CD4-positive, alpha-beta T cell treated with Interferon gamma for 1 hour (primary cell): Measurements from ENCODE around the gene DBF4B.
"Not testable (repeated sequence)": the region's sequence is repeated elsewhere in the genome, so short reads cannot be mapped to it uniquely, and the experiment has no call there.

Source experiments
- DNase-seq: peaks from one replicate; pipeline ENCODE4 v3.0.0-alpha.2; 2020

The DBF4B gene, protein sequence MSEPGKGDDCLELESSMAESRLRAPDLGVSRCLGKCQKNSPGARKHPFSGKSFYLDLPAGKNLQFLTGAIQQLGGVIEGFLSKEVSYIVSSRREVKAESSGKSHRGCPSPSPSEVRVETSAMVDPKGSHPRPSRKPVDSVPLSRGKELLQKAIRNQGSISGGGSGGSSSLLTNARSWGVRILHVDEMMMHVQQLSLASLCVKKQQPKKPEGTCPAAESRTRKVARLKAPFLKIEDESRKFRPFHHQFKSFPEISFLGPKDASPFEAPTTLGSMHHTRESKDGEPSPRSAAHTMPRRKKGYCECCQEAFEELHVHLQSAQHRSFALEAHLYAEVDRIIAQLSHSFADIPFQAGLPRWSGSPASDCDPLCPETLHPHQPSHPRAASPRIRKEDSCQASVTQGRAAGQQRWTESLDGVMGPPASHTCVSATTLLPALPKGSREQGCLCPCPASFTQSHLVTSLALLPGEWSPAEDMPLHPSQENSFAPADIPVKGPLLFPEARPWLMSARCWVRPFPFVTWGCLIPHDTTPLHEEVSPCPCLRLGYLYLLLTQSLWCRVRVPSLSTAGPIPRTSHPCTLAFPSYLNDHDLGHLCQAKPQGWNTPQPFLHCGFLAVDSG

DNA sequence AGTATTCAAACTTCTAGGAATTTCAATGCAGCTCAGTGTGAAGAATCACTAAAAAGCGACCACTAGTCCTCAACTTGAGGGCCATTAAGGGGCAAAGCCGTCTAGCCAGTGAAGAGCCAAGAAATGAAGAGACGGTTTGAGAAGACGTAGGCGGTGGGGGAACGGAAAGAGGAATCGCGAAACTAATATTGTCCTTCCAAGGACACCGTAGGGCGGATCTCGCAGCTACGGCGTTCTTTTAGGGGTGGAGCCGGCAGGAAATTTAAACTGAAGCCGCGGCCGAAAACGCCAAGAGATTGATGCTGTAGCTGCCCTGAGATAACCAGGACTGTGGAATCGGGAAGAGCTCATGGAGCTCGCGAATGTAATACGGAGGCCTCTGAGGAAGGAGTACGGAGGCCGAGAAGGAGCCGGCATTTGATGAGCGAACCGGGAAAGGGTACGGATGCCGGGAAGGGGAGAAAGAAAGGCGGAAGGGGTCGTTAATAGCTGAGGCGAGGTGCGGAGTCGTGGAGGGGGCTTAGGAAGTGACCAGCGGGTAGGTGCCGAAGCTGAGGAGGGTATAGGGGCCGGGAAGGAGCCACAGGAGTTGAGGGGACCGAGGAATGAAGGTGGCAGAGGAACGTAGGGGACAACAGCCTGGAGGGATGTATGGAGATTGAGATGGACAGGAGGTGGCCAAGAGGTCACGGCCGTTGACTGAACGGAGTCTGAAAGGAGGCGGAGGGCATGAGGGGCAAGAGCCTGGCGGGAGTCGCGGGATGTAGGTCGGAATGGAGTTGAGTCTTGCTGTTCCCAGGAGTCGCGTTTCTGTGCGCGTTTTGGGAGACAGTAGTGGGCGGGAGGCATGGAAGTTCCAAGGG lies at the start of gene DBF4B:
TSS of gene DBF4B (plus strand) at position 265 of the 863 bp plus-strand sequence. CDS start at position 421, 156 bp downstream.
- peak; percentile 81 for DNase-seq

DNA sequence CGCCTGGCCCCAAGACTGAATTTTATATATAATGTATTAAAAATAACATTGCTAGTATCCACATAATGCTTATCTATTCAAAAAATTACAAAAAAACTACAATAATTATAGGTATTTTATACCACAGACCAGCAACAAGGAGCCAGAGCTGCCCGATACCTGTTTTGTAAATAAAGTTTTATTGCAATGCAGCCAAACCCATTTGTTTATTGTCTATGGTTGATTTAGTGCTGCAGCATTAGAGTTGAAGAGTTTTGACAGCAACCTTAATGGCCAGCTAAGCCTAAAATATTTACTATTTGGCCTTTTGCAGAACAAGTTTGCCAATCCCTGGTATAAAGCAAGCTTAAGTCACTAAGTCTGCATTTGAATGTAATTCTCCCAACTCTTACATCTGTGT lies 46.6 kb upstream of the DBF4B start:
- DNase-seq: no peak

DNA sequence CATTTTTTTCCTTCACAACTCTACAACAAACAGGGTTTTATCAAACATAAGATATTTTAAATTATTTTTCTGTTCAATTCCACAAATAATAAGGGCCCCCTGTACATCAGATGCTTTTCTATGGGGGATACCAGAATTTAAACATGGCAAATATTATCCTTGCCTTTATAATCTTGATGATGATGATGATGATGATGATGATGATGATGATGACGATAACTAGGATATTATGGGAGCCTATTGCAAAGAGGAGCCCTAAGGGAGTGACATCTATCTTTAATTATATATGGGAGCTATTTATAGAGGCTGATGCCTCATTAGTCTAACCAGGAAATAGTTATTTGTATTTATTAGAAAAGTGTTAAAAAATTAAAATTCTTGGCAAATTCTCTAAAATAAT lies 45.4 kb upstream of the DBF4B start:
- DNase-seq: no peak

DNA sequence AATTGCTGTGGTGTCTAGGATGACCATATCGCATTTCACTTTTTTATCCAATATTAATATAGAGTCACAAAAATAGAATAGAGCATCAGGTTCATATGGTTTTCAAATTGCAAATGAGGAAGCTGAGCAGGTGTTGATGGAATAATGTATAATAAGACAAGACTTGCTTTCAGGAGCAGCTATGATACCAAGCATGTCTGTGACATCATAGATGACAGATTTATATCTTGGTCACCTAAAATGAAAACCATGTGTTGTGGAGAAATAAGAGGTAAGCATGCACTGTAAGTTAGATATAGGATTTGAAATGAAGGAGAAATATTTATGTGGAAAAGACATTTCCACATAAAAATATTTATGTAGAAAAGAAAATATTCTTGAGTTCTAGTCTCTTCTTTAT lies 43.6 kb upstream of the DBF4B start:
- no peak for DNase-seq

DNA sequence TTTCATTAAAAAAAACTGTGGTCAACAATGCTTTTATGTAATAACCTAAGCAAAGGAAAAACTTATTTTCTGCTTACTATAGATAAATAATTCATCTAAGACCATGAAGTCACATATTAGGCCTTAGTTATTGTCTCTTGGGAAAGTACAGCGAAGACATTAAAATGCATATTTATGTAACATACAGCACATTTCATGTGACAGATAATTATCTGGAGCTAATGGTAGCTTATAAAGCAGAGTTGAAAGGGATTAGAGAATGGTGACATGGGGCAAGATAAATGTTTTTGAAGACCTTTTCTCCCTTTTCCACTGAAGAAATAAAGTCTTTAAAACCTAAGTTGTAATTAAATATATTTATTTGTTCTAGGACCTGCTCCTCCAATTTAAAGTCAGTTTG lies 42.5 kb upstream of the DBF4B start:
- no peak for DNase-seq

DNA sequence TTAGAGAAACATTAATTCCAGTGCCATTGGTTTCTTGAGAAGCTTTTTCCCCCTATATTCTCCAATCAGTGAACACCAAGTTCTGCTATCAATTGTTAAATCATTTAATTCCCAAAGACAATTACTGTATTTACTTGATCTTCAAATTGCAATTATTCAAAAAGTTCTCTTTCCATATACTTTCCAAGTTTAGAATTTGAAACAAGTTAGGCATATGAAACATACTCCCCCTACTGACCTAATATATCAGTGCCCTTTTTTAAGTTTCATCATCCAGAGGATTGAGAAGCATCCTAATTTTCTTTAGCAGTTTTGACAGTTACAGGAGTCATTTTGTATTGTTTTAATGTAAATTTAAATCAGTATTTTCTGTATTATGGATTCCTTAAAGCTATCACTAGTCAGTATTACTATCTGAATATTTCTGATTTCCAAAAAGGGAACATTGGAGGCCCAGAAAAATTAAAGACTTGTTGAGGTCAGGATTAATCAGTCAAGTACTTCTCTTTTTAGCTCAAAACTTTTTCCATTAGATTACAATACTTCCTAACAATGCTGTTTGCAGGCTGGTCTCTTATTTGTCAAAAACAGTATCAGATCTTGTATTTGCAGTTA lies 35.9 kb upstream of the DBF4B start:
- no peak for DNase-seq

DNA sequence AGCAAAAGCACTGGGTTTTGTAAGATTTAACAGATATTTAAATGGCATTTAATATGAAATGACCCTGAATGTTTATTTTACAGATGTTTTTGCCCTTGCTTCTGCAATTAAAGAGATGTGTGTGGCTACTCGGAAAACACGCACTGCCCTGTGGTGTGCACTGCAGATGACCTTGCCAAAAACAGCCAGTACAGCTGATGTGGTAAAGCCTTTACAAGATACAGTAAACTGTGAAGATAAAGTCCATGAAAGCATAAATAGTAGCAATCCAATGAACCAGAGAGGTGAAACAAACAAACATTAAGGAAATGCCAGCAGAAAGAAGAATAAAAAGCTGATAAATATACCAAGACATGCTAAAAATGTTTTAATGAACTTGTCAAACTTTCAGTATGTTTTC lies 34.6 kb upstream of the DBF4B start:
- no peak for DNase-seq

DNA sequence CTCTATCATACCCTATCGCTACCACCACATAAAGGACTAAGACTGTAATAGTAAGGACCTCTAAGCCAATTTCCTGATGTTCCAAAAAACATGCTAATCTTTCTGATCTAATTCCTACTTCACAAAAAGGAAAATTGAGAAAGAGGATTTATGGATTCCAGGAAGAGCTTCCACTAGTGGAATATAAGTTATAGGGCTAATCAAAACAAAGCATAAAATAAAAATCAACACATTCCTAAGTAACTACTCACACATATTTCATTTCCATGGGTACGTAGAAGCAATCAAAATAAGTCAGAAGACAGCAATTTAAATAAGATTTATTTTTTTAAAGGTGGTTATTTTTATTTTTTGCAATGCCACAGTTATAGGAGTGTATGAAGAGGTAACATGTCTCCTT lies 31.3 kb upstream of the DBF4B start:
- DNase-seq: no peak

DNA sequence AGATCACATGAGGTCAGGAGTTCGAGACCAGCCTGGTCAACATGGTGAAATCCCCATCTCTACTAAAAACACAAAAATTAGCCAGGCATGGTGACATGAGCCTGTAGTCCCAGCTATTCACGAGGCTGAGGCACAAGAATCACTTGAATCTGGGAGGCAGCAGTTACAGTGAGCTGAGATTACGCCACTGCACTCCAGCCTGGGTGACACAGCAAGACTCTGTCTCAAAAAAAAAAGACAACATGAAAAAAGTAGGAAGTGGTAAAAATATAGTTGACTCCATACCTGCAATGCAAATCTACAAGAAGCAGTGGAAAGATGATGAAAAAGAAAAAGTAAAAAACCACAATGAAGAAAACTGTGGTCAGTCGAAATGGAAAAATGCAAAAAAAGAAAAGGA lies 25.2 kb upstream of the DBF4B start:
- peak; percentile 5 for DNase-seq

DNA sequence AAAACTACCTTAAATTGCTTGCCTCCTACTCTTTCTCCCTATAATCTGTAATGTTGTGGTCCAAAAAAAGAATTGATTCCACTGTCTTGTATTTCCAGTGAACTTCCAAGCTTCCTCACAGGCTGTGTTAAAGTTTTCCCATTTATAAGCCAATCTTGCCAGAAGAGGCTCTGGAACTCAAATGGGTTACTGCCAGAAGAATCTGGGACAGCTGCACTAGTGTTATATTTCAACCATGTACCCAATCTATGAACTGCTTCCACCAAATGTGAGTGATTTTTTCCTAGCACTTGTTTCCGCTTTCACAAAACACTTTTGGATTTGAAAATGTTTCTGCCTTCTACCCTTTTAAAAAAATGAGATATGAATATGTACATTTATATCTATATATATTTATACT lies 20.7 kb upstream of the DBF4B start:
- DNase-seq: no peak

DNA sequence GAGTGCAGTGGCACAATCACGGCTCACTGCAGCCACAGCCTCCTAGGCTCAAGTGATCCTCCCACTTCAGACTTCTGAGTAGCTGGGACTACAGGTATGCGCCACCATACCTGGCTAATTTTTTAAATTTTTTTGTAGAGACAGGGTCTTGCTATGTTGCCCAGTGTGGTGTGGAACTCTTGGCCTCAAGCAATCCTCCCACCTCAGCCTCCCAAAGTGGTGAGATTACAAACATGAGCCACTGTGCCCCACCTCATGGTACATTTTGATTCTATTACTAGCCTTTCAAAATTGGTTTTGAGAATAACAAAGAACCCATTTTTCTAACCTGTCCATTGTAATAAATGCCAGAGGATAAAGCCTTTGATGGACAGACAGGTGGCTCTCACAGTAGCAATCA lies 20.3 kb upstream of the DBF4B start:
- DNase-seq: no peak

DNA sequence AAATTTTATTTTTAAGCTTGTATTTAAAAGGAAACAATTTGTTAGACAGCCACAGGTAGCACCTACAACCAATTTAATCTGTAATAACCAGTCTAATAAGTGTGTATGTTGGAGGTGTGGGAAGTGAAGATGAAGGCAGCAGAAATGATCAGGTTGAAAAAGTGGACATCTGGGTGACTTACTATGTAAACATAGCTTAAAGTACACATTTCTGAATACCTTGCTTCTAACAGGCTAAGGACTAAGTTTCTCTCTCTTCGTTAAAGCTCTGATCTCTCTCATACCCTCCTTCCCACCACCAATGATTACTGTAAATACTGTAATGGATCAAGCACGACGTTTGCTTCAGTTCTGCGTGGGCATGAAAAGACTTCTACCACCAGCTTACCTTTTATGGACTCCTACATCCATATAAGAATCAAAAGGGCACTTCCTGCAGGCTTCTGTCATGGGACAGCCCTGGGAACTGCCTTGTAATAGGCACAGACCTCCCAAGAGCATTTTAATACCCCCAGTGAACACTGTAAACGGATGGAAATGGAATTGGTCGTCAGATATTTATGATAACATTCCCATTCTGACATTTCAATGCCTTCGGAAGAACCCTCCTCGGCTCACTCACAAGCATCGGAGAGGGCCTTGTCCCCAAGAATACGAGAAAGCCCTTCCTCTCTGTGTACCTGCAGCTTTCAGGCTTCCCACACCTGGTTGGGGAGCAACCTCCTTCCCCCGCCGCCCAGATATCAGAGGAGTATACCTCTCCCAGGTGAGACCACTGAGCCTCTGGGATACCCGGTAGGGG lies 19.6 kb upstream of the DBF4B start:
- no peak for DNase-seq

DNA sequence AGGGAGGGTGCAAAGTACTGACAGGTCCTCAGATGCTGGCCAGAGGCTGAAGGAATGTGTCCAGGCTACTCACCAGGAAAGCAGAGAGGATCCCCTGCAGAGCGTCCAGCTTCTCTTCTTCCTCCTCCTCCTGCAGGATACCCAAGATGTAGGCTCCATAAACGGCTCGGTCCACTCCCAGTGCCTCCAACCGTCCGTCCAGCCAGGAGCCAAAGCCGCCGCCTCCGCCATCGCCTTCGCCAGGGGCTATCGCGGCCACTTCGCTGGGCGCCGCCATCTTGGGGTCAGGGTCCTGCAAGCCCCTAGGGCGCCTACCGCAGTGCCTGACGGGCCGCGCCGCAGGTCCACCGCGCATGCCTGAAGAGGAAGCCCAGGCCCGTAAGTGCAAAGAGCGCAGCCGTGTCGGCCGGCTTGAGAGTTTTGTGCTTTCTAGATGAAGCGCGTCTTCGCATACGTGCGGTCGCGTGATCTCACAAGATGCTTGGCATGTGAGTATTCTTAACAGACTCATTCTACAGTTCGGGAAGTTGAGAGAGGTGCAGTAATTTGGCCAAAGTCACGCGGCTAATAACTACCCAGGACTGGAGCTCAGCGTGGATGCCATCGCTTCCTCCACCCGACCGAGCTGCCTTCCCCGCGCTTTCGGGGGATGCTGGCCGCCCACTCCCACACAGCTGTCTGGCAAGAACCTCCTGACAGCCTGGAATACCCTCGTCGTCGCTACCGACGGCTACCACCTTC lies 18.8 kb upstream of the DBF4B start, which contains the start of gene CCDC43:
TSS of gene CCDC43 (minus strand) at position 300 of the 741 bp plus-strand sequence. CDS start at position 277, 23 bp downstream.
- peak; percentile 91 for DNase-seq

DNA sequence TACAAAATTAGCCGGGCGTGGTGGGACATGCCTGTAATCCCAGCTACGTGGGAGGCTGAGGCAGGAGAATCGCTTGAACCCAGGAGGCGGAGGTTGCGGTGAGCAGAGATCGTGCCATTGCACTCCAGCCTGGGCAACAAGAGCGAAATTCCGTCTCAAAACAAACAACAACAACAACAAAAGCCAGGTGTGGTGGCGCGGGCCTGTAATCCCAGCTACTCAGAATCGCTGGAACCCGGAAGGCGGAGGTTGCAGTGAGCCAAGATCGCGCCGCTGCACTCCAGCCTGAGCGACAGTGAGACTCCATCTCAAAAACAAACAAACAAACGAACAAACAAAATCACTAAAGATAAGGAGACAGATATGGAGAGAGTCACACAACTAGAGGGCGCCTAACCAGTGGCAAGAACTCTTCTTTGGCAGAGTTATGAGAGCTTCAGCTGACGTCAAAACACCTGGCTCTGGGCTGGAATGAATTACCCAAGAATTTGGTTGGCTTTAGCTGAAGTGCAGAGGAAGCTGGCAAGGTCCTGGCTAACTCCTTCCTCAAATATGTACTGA lies 17.6 kb upstream of the DBF4B start:
- not testable (repeated sequence) for DNase-seq

DNA sequence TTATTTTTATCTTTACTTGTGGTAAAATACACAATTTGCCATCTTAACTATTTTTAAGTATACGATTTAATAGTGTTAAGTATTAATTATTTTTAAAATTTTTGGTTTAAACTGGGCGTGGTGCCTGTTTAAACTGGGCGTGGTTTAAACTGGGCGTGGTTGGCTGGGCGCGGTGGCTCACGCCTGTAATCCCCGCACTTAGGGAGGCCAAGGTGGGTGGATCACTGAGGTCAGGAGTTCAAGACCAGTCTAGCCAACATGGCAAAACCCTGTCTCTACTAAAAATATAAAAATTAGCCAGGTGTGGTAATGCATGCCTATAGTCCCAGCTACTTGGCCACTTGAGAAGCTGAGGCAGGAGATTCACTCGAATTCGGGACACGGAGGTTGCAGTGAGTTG lies 14.9 kb upstream of the DBF4B start:
- DNase-seq: no peak

DNA sequence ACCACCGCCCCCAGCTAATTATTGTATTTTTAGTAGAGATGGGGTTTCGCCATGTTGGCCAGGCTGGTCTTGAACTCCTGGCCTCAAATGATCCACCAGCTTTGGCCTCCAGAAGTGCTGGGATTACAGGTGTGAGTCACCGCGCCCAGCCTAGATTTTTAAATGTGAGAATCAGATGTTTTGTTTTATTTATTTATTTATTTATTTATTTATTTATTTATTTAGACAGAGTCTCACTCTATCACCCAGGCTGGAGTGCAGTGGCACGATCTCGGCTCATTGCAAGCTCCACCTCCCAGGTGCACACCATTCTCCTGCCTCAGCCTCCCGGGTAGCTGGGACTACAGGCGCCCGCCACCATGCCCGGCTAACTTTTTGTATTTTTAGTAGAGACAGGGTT lies 8.2 kb upstream of the DBF4B start:
- DNase-seq: not testable (repeated sequence)

DNA sequence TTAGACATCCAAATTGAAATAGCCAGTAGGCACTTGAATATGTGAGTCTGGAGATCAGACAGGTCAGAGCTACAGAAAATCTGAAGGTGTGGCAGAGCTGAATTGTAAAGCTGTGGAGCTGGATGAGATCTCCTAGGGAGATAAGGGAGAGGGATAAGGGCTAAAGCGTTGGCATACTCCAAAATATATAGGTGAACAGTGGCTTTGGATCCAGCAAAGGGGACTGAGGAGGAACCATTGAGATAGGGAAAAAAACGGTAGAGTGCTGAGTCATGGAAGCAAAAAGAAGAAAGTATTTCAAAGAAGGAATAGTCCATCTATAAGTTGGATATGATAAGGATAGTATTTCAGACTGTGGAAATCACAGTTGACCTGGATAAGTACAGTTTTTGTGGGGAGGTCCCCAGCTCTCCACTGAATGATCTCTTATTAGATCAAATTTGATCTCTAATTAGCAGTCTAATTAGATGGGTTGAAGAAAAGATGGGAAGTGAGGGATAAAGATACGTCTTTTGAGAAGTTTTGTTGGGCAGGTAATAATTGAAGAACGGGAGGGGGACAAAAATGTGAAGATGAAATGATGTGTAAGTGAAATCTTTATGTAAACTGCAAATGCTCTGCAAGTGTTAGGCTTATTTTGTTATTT lies 587 bp upstream of the DBF4B start:
- DNase-seq: no peak

DNA sequence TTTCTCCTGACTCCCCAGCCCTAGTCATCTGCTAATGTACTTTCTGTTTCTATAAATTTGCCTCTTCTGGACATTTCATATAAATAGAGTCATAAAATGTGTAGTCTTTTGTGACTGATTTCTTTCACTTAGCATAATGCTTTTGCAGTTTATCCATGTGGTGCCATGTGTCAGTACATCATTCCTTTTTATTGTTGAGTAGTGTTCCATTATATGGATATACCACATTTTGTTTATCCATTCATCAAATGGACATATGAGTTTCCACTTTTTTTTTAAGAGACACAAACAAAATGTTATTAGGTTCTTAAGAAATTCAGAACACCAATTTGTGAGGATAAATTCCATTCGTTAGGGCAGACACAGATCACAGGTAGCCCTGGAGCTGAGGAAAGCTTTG lies 11.0 kb downstream of the DBF4B start:
- no peak for DNase-seq

DNA sequence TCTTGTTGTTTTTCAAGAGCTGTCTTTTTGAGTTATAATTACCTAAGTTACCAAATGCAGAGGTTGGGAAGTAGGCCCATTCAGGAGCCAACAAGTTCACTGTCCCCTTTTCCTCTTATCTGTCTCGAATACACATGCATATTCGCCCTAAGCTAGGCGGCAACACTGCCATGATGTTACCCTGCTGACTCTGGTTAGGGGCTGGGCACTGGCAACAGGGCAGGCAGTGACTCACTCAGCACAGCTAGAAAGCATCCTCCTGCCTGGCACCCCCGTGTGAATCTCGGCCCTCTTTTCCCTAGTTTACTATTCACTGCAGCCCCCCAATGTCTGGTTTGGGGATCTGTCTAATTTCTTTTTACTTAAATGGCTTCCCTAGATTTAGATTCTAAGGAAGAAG lies 13.8 kb downstream of the DBF4B start:
- no peak for DNase-seq

DNA sequence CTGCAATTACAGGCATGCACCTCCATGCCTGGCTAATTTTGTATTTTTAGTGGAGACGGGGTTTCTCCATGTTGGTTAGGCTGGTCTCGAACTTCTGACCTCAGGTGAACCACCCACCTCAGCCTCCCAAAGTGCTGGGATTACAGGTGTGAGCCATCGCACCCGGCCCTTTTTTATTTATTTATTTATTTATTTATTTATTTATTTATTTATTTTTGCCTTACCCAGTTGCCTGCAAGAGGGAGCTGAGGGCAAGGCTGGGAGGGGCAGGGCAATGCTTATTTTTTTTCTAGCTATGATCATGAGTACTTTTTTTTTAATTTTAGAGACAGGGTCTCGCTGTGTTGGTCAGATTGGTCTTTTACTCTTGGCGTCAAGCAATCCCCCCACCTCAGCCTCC lies 17.7 kb downstream of the DBF4B start:
- not testable (repeated sequence) for DNase-seq

DNA sequence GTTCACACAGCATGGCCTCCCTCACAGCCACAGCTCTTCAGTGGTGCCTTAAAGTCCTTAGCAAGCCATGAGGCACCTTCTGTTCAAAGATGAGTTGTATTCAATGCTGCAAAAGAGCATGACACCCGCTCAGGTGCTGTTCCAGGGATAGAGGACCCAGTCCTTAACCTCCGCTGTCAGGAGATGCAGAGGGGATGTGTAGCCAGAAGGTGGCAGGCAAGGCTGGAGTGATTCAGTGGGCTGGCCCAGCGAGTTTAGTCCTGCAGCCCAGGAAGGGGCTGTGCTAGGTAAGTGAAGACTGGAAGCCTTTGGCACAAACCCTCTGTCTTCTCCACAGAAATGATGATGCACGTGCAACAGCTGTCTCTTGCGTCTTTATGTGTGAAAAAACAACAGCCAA lies 25.3 kb downstream of the DBF4B start:
- no peak for DNase-seq
